SHP77 treated with DMSO at 0.1 percent for 48 hours (cell line): ENCODE measurements around the gene INS.

Experiments used
- DNase-seq: peaks from one replicate; lab custom pipeline; 2025; lab: John Stamatoyannopoulos, UW

INS gene

GRCh38 chr11:2144544-2145248 lies 16.3 kb downstream of the INS start:
- no peak for DNase-seq

GRCh38 chr11:2143799-2144543 lies 17.0 kb downstream of the INS start:
- no peak for DNase-seq

GRCh38 chr11:2143477-2143798 lies 17.6 kb downstream of the INS start:
- DNase-seq: no peak

- DNase-seq: no peak
Measured at GRCh38 chr11:2142762-2143202, 18.2 kb downstream of the INS start.

GRCh38 chr11:2142300-2142759 lies 18.7 kb downstream of the INS start:
- no peak for DNase-seq

- DNase-seq: no peak
Measured at GRCh38 chr11:2140411-2141400, 20.3 kb downstream of the INS start.

- DNase-seq: no peak
Measured at GRCh38 chr11:2139621-2140337, 21.2 kb downstream of the INS start.

GRCh38 chr11:2139123-2139521 lies 21.9 kb downstream of the INS start, which contains the start of gene IGF2:
Gene IGF2 (minus strand): TSS chr11:2139389. CDS start chr11:2135523, 3,866 bp downstream.
- no peak for DNase-seq

GRCh38 chr11:2138431-2139122 lies 22.4 kb downstream of the INS start:
- DNase-seq: no peak

GRCh38 chr11:2138068-2138430 lies 23.0 kb downstream of the INS start:
- no peak for DNase-seq

GRCh38 chr11:2137202-2138067 lies 23.6 kb downstream of the INS start:
- no peak for DNase-seq

GRCh38 chr11:2136952-2137201 lies 24.1 kb downstream of the INS start:
- DNase-seq: no peak

GRCh38 chr11:2136209-2136951 lies 24.6 kb downstream of the INS start:
- no peak for DNase-seq

- DNase-seq: no peak
Measured at GRCh38 chr11:2135648-2136201, 25.3 kb downstream of the INS start.

- no peak for DNase-seq
Measured at GRCh38 chr11:2135018-2135569, 25.9 kb downstream of the INS start.

- no peak for DNase-seq
Measured at GRCh38 chr11:2134022-2135010, 26.7 kb downstream of the INS start.

- DNase-seq: no peak
Measured at GRCh38 chr11:2133241-2134021, 27.6 kb downstream of the INS start.
